ENCODE data around the gene VPS13D.

DNA sequence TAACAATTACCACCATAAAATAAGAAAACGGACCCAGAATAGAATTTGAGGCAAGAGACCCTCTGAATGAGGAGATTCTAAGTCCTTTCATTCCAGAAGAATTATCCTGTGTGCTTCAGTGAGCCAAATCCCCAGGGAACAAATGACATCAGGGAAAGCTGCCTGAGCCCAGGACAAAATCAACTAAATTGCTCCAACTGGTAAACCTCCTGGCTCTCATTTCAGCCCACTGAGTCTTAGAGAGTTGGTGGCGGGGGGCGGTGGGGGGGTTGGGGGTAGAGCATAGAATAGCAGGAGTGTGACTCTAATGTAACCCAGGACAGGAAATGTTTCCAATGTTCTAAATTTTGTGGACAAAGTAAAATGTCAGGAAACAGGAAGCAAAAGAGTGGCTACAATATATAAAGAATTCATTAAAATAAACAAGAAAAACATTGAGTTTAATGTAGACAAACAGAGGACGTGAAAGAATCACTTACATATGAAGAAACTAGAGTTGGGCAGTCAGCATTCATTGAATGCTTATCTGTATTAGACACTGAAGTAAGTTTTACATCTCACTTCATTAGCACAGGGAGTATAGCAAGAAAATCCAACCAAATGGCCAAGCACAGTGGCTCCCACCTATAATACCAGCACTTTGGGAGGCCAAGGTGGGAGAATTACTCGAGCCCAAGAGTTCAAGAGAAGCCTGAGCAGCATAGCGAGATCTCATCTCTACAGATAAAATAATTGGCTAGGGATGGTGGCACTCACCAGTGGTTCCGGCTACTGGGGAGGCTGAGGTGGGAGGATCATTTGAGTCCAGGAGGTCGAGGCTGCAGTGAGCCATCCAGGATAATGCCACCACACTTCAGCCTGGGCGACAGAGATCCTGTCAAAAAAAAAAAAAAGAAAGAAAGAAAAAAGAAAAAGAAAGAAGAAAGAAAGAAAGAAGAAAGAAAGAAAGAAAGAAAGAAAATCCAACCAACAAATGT is 313.1 kb downstream of the VPS13D start:
- no peak for TF ChIP-seq CTCF (IDR thresholded peaks at IDR 0.05)
- TF ChIP-seq POLR2A (IDR thresholded peaks at IDR 0.05): no peak

Measured in body of pancreas (tissue), 4 donors.